Immature natural killer cell (primary cell): ENCODE results near the gene LCMT2. TPM values are rescaled to one million over a fixed set of nuclear protein-coding genes. Genes with fewer than 3 reads are reported as not detected.

Experiments used
- DNase-seq, 3 donors: peaks; one replicate each; pipeline ENCODE4 v3.0.0; 2022; ENCODE audit warnings: mixed read lengths in 1 of 3
- H3K27ac Mint-ChIP-seq, 6 donors: one replicate each; pipeline ENCODE4 v1.8.0; 2020; ENCODE audit warnings: mixed read lengths in 6 of 6, mild to moderate bottlenecking in 5 of 6, inconsistent platforms in 4 of 6, moderate library complexity in 3 of 6
- H3K27me3 Mint-ChIP-seq, 3 donors: one replicate each; pipeline ENCODE4 v1.8.0; 2020 to 2021; ENCODE audit warnings: low read depth in 3 of 3, mild to moderate bottlenecking in 3 of 3, mixed read lengths in 3 of 3, moderate library complexity in 3 of 3, inconsistent platforms in 1 of 3
- H3K36me3 Mint-ChIP-seq, 3 donors: one replicate each; pipeline ENCODE4 v1.8.0; 2020; ENCODE audit warnings: mixed read lengths in 3 of 3, inconsistent platforms in 2 of 3, mild to moderate bottlenecking in 2 of 3
- H3K4me1 Mint-ChIP-seq, 2 donors: one replicate each; pipeline ENCODE4 v1.8.0; 2020; ENCODE audit warnings: inconsistent platforms in 2 of 2, mild to moderate bottlenecking in 2 of 2, mixed read lengths in 2 of 2, moderate library complexity in 1 of 2
- H3K4me3 Mint-ChIP-seq, 5 donors: one replicate each; pipeline ENCODE4 v1.8.0; 2020; ENCODE audit warnings: mild to moderate bottlenecking in 5 of 5, mixed read lengths in 5 of 5, inconsistent platforms in 3 of 5, moderate library complexity in 3 of 5
- H3K9me3 Mint-ChIP-seq, 6 donors: one replicate each; pipeline ENCODE4 v1.8.0; 2020; ENCODE audit warnings: mild to moderate bottlenecking in 6 of 6, mixed read lengths in 6 of 6, inconsistent platforms in 4 of 6, moderate library complexity in 3 of 6
- polyA plus RNA-seq, 3 donors: library from polyadenylated mRNA; unstranded; fragments of 300-500 nt; fragmentation: Illumina TruSeq; gene quantifications; one replicate each; pipeline ENCODE4 v1.2.3, GENCODE V29; 2021

LCMT2 gene
- polyA plus RNA-seq, 3 donors from 2014 or later, result 0.40 to 2.5 (median 2.3) TPM

DNA sequence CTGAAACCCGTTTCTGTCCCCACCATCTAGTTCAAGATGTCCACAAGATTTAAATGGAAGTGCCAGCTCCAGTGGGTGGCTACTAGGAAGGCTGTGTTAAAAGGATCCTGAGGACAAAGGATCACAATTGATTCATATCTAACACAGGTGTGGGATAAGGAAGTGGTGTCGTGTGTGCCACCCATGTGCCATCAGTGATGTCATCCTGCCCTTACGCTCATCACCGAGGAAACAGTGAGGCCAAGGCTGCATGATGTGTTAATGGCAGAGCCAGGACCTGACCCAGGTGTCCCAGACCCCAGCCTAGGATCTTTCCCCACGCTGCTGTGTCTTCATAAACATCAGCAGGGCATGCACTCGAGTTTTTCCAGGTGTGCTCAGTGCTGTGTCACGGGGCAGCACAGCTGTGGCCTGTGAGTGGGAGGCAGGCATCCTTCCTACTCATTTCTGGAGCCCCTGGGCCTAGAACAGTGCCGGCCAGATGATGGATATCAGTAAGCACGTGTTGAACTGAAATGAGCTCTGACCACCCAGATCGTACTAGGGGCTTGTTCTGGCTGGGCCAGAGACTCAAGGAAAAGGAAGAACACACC is 53.0 kb downstream of the LCMT2 start:
- no peak for DNase-seq
- Mint-ChIP-seq H3K27me3 (peaks cover 0 to 7% (median 3%) of the 10 kb centered on the region in 3 donors), H3K9me3 (peaks cover 0 to 1% (median 0%) of the 10 kb centered on the region in 6 donors), H3K27ac (no peak overlapping the region), H3K4me3 (no peak overlapping the region), H3K4me1 (no peaks in the 10 kb centered on the region), H3K36me3 (no peaks in the 10 kb centered on the region)

DNA sequence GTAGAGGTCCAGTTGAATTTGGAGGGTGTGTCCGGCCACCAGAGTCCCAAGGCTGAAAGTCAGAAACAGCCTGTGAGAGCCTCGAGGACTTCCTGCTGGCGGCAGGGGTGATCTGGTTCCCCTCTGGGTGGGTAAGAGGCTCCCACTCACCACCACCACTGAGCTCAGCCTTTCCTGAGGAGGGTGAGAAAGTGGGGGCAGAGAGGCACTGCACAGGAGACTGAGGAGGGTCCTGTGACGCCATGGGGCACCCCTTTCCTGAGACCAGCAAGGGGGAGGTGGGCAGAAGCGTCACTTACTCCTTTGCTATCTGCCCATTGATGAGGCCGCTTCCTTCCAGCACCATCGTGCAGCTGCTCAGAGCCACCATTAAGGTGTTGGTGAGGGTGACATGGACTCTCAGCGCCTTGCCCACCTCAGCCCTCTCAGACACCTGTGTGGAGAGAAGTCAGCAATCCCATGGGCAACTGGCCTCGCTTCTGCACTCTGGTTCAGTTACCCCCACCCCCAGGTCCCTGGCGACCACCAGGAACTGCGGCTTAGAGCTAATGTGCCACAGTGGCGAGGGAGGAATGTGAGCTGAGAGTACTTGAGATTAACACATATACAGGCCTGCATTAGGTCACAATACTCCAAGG is 53.7 kb downstream of the LCMT2 start:
- Mint-ChIP-seq H3K4me3 (no peak overlapping the region), H3K27me3 (peaks cover 0 to 9% (median 3%) of the 10 kb centered on the region in 3 donors), H3K9me3 (peaks cover 0 to 1% (median 0%) of the 10 kb centered on the region in 6 donors), H3K36me3 (no peaks in the 10 kb centered on the region), H3K4me1 (no peaks in the 10 kb centered on the region), H3K27ac (no peak overlapping the region)
- DNase-seq, result no peak

DNA sequence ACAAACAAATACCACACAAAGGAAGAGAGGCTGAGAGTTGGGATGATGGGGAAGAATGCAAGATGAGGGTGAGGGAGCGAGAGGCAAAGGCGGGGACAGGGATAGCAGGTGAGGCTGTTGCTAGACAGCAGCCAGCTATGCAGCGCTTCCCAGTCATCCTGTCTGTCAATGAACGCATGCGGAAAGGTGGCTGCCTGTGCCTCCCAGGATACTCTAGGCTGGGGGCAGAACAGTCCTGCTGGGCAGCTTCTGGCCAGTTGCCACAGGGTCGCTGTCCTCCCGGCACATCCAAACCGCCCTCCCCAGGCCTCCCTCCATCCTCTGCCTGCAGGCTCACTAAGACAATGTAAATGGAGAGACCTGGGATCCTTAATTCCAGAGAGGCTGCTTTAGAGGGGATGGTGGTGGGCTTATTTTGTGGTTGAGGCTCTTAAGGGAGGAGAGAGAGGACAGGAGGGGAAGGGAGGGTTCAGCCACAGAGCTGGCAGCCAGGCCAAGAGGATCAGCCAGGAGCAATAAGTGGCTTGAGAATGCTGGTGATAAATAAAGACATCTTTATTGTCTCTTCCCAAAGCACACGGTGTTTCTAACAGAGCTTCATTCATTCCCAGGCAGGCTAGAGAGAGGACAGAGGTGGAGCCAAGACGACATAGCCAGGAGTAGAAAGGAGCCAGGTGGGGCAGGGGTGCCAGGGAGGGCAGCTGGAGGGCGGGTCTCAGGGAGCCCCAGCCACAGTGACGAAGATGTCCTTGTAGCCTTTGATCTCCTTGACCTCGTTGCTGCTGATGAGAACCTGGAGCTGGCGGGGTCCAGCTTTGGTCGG is 54.4 kb downstream of the LCMT2 start:
- peaks cover 0 to 1% (median 0%) of the 10 kb centered on the region in 6 donors for H3K9me3 Mint-ChIP-seq
- peaks cover under 1 to 7% of the 10 kb centered on the region in 2 donors for H3K4me1 Mint-ChIP-seq
- no peak for DNase-seq
- no peaks in the 10 kb centered on the region for H3K36me3 Mint-ChIP-seq
- no peak overlapping the region for H3K4me3 Mint-ChIP-seq
- H3K27ac Mint-ChIP-seq, result no peak overlapping the region
- H3K27me3 Mint-ChIP-seq, result peaks cover 0 to 9% (median 3%) of the 10 kb centered on the region in 3 donors

DNA sequence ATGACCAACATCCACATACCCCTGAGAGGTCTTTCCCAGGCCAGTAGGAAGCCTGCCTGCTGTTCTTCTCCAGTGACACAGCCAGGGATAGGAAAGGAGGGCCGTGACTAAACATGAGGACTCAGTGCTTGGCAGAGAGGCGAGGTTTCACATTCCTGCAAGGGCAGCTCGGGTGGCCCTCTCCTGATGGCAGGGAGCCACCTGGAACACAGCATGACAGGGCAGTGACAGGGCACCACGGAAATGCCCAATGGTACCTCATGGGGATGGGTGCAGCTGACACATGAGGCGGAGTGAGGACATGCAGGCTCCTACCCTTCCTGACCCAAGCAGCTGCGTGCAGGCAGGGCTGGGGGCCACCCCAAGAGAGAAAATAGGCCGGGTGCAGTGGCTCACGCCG is 56.2 kb downstream of the LCMT2 start:
- H3K9me3 Mint-ChIP-seq, result no peaks in the 10 kb centered on the region
- H3K4me3 Mint-ChIP-seq, result no peak overlapping the region
- no peaks in the 10 kb centered on the region for H3K36me3 Mint-ChIP-seq
- no peak overlapping the region for H3K27ac Mint-ChIP-seq
- peaks cover 0 to 9% (median 3%) of the 10 kb centered on the region in 3 donors for H3K27me3 Mint-ChIP-seq
- no peak for DNase-seq
- peaks cover 8 to 13% of the 10 kb centered on the region in 2 donors for H3K4me1 Mint-ChIP-seq

Other genes with a start within 250 kb of the LCMT2 start
- gene UBR1, start 224.5 kb downstream of the LCMT2 start, polyA plus RNA-seq, result 10 to 100 TPM; 12.1 to 26.5 (median 15.1) TPM
- 10 to 100 TPM in 2 of 3 donors, 1 to 10 TPM in 1; 9.3 to 12.7 (median 12.5) TPM for gene TMEM62, start 197.0 kb downstream of the LCMT2 start, polyA plus RNA-seq
- gene CCNDBP1, start 145.2 kb downstream of the LCMT2 start, polyA plus RNA-seq, result 100 to 1,000 TPM; 186 to 286 (median 197) TPM
- gene EPB42, start 109.6 kb downstream of the LCMT2 start, polyA plus RNA-seq, result not detected
- under 1 TPM in 1 of 3 donors, not detected in 2; 0.21 TPM for gene TGM5, start 63.6 kb downstream of the LCMT2 start, polyA plus RNA-seq
- gene TGM7, start 28.3 kb downstream of the LCMT2 start, polyA plus RNA-seq, result not detected
- gene ZSCAN29, start 40.5 kb upstream of the LCMT2 start, polyA plus RNA-seq, result 1 to 10 TPM in 2 of 3 donors, under 1 TPM in 1; 0.39 to 8.9 (median 4.1) TPM
- gene TUBGCP4, start 40.5 kb upstream of the LCMT2 start, polyA plus RNA-seq, result 10 to 100 TPM; 11.1 to 18.1 (median 11.7) TPM
- gene TP53BP1, start 162.6 kb upstream of the LCMT2 start, polyA plus RNA-seq, result 1 to 10 TPM in 2 of 3 donors, under 1 TPM in 1; 0.55 to 7.8 (median 3.0) TPM
- under 1 TPM in 2 of 3 donors, not detected in 1; 0.04 to 0.07 TPM for gene MAP1A, start 187.0 kb upstream of the LCMT2 start, polyA plus RNA-seq